Fibroblast of the aortic adventitia (primary cell): ENCODE results near the gene NRM. TPM values are rescaled to one million over a fixed set of nuclear protein-coding genes. Genes with fewer than 3 reads are reported as not detected.

ENCODE experiments used
- DNase-seq: peaks from one replicate; pipeline ENCODE4 v3.0.0-alpha.2; 2010; ENCODE audit warnings: low read depth
- H3K4me3 ChIP-seq: 2 replicates; pipeline ENCODE4 v1.5.1; 2011; ENCODE audit warnings: low read depth, mild to moderate bottlenecking, control low read depth, low read length, moderate library complexity
- CTCF ChIP-seq: IDR thresholded peaks from 2 replicates; pipeline ENCODE4 v1.5.1; 2011; ENCODE audit warnings: mild to moderate bottlenecking, low read length, control low read depth, inconsistent platforms; ENCODE audit not compliant: insufficient read depth
- total RNA-seq: library from RNA; depleted of rRNA; stranded (reverse); fragments of >200 nt; gene quantifications from 2 replicates; pipeline ENCODE4 v1.2.3, GENCODE V29; 2012; ENCODE audit warnings: low replicate concordance

NRM gene
- total RNA-seq, 1 donor, result 9.9 TPM

- no peak for TF ChIP-seq CTCF
- peak; percentile 64 for DNase-seq
- peak within 1 kb of the TSS; percentile 93 for H3K4me3 ChIP-seq
Observed at GRCh38 chr6:30686009-30686907, 4.5 kb downstream of the NRM start, which contains the start of gene PPP1R18. PPP1R18 (minus strand) TSS chr6:30686645; CDS start chr6:30686018, 627 bp downstream.

GRCh38 chr6:30685157-30686008, 5.4 kb downstream of the NRM start:
- peak; percentile 43 for DNase-seq
- TF ChIP-seq CTCF, result peak; percentile 28
- peak overlapping the region; percentile 93 for H3K4me3 ChIP-seq

GRCh38 chr6:30684386-30685156, 6.2 kb downstream of the NRM start:
- H3K4me3 ChIP-seq, result peak overlapping the region; percentile 93
- no peak for DNase-seq
- no peak for TF ChIP-seq CTCF

- H3K4me3 ChIP-seq, result peak overlapping the region; percentile 93
- no peak for TF ChIP-seq CTCF
- DNase-seq, result no peak
Observed at GRCh38 chr6:30683980-30684338, 6.8 kb downstream of the NRM start.

GRCh38 chr6:30683183-30683979, 7.4 kb downstream of the NRM start:
- TF ChIP-seq CTCF, result no peak

More at GRCh38 chr6:30683183-30683979, 7.4 kb downstream of the NRM start:
- peak overlapping the region; percentile 93 for H3K4me3 ChIP-seq
- no peak for DNase-seq
